GM12873 (cell line): ENCODE results near the gene ATOSB.

Experiments
- TF ChIP-seq, protein P1 (sequence below): IDR thresholded peaks from 2 replicates; pipeline ENCODE4 v1.5.1; 2012; ENCODE audit warnings: low read depth, mild to moderate bottlenecking, moderate library complexity, low read length, control low read depth; ENCODE audit not compliant: insufficient read depth; ENCODE audit errors: missing control alignments

ATOSB gene

DNA sequence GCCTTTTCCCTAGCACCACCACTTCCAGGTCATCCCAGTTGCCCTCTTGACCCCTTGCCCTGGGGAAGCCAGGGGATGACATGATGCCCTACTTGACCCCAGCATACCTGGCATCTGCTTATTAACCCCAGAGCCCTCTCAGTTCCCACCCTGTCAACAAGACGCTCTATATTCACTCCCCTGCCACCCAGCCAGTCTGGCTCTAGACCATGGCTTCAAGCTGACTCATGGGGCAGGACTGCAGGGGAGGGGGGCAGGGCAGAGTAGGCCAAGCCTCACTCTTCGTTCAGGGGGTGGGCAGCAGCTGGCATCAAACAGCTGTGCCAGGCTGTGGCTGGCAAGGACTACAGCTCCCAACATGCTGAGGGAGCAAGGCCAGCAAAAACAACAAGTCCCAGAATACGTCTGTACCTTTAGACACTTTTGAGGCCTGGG, 5.3 kb downstream of the ATOSB start:
- TF ChIP-seq, protein P1, sequence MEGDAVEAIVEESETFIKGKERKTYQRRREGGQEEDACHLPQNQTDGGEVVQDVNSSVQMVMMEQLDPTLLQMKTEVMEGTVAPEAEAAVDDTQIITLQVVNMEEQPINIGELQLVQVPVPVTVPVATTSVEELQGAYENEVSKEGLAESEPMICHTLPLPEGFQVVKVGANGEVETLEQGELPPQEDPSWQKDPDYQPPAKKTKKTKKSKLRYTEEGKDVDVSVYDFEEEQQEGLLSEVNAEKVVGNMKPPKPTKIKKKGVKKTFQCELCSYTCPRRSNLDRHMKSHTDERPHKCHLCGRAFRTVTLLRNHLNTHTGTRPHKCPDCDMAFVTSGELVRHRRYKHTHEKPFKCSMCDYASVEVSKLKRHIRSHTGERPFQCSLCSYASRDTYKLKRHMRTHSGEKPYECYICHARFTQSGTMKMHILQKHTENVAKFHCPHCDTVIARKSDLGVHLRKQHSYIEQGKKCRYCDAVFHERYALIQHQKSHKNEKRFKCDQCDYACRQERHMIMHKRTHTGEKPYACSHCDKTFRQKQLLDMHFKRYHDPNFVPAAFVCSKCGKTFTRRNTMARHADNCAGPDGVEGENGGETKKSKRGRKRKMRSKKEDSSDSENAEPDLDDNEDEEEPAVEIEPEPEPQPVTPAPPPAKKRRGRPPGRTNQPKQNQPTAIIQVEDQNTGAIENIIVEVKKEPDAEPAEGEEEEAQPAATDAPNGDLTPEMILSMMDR, result no peak

DNA sequence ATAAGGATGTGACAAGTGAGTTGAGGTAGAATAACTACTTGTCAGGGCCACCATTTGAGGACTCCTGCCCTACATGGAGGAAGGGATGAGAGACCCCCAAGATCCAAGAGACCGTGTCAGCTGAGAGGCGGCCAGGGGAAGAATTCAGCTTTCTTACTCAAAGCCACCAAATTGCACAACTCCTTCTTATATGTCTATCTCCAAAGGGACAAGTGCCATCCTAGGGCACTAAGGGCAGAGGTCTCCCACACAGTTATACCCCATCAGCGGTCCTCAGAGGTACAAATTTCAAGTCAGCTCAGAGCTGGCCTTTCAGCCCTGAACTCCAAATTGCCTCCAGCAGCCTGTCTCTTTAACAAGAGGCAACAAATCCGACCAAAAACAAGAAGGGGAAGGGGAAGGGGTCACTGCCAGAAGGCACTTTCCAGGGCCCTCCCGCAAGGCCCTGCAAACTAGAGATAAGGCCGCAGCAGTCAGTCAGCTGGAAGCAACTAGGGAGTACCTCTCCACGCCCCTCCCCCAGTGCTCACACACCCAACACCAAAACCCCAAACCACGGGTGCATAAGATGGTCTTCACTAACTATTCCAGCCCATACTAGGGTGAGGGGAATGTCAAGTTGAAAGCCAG, 6.6 kb downstream of the ATOSB start:
- TF ChIP-seq, protein P1, result no peak

DNA sequence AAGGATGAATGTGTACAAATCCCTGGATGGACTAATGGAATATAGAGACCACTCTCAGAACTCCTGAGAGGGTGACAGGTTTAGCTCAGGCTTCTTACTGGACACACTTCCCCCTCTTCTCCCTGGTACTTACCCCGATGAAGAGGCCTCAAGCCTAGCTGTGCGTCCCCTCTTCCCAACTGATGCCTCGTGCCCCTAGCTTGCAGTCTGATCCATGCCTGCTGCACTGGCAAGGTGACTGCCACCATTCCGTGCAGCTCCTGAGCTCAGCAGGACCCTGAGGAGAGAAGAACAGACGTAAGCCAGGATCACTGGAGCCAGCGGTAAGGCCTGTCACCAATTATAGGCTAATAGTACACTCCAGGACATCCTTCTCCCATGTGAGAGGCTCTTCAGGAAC, 7.2 kb downstream of the ATOSB start:
- TF ChIP-seq, protein P1, result no peak

DNA sequence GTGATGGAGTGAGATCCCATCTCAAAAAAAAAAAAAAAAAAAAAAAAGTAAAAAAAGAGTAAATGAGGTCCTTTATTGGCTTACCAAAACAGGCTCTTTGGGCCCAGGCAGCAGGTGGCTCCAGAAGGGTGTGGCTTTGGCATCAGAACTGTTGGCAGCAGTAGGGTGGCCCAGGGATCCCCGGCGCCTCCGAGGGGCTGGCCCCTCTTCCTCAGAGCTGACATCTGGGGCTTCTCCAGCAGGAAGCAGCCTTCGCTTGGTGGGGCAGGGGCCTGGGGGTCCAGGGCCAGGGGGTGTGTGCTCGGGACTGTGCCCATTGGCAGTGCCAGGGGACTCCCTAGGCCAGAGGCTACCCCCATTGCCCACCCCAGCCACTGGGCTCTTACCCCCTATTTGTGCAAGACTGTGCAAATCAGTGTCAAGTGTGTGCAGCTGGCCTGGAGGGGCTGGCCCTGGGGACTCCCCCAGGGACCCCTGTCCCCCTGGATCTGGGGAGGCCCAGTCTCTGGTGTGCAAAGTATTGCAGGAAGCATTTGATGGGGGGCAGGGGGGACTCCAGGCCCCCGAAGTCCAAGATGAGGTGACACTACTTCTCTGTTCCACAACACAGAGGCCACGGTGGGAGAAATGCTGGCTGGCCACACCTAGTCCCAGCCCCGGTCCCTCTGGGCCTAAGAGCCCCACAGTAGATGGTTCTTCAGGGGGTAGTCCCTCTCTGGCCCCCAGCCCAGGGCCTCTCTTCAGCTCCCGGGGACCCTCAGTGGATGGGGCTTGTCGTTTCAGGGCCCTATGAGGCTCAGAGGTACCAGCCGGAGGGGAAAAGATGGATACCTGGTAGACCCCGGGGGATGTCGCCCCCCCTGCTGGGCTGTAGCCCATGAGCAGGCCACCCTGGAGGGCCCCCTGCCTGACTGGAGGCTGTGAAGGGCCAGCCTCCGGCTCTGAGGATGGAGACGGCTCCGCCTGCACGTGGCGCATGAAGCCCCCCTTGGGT, 8.1 kb downstream of the ATOSB start:
- TF ChIP-seq, protein P1, result no peak

GRCh38 chr9:35106343-35106730, 9.3 kb downstream of the ATOSB start:
- TF ChIP-seq, protein P1, result no peak

DNA sequence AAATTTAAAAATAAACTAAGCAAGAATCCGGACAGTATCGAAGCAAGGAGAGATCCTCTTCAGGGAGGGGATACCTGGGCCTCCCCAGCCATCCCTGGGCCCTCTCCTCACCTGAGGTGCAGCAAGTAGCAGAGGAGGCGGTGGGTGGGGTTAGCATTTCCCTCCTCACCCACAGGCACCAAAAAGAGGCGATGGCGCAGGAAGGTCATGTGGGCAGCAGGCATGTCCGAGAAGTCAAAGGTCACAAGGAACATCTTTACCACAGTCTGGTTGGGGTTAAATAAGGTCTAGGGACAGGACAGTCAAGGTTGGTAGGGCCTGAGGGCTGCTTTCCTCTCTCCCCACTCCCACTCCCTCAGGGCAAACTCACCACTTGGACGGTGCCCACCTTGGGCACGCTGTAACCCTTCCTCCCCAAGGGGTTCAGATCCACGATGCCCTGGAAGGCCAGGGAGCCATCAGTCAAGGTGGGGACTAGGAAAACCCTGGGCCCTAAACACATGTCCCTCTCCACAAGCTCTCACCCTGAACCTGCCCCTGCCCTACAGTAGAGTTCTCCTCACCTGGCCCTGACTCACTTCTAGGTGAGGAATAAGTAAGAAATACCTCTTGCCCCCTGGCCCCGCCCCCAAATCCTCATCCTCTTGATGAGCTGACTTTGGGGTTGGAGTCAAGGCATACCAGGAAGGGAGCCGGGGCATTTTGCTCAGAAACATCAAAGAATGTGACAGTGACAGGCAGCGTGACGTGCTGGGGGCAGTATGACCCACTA, 9.9 kb downstream of the ATOSB start:
- TF ChIP-seq, protein P1, result no peak
